ENCODE data around the gene USF2.
"Not testable (repeated sequence)": the region's sequence is repeated elsewhere in the genome, so short reads cannot be mapped to it uniquely, and the experiment has no call there.

Gene USF2

GRCh38 chr19:35268536-35269437 lies at the start of gene USF2:
Gene USF2 (plus strand): TSS chr19:35268962. CDS start chr19:35269102, 140 bp downstream.
- ATAC-seq: peak; percentile 22
- peak; percentile 75 for DNase-seq

GRCh38 chr19:35219008-35219407 lies 49.8 kb upstream of the USF2 start:
- ATAC-seq (no peak), DNase-seq (no peak)

- ATAC-seq (no peak), DNase-seq (peak; percentile 2)
These were observed 48.3 kb upstream of the USF2 start for GRCh38 chr19:35220315-35220921.

GRCh38 chr19:35220973-35221590 lies 47.7 kb upstream of the USF2 start:
- ATAC-seq, DNase-seq: not testable (repeated sequence)

GRCh38 chr19:35222373-35223015 lies 46.3 kb upstream of the USF2 start:
- ATAC-seq (no peak), DNase-seq (peak; percentile 1)

GRCh38 chr19:35223084-35223790 lies 45.5 kb upstream of the USF2 start:
- peak; percentile 2 for DNase-seq
- ATAC-seq: no peak

- DNase-seq (peak; percentile 0), ATAC-seq (no peak)
These were observed 44.8 kb upstream of the USF2 start for GRCh38 chr19:35223862-35224505.

- DNase-seq (peak; percentile 2), ATAC-seq (no peak)
These were observed 43.8 kb upstream of the USF2 start for GRCh38 chr19:35224681-35225571.

- no peak for ATAC-seq
These were observed 42.8 kb upstream of the USF2 start for GRCh38 chr19:35225951-35226350.

GRCh38 chr19:35226748-35227147 lies 42.0 kb upstream of the USF2 start:
- DNase-seq (peak; percentile 1), ATAC-seq (no peak)

More at GRCh38 chr19:35225951-35226350, 42.8 kb upstream of the USF2 start:
- peak; percentile 0 for DNase-seq

GRCh38 chr19:35228177-35228930 lies 40.4 kb upstream of the USF2 start, which contains the start of gene FAM187B:
Gene FAM187B (minus strand): TSS chr19:35228739. CDS start chr19:35228680, 59 bp downstream.
- DNase-seq (peak; percentile 2), ATAC-seq (no peak)

GRCh38 chr19:35229601-35230000 lies 39.2 kb upstream of the USF2 start:
- DNase-seq (peak; percentile 0), ATAC-seq (no peak)

- DNase-seq (peak; percentile 1), ATAC-seq (no peak)
These were observed 36.7 kb upstream of the USF2 start for GRCh38 chr19:35231956-35232645.

GRCh38 chr19:35232912-35233311 lies 35.9 kb upstream of the USF2 start:
- DNase-seq (no peak), ATAC-seq (no peak)

GRCh38 chr19:35236638-35237400 lies 31.9 kb upstream of the USF2 start:
- ATAC-seq (no peak), DNase-seq (peak; percentile 8)

- ATAC-seq, DNase-seq: not testable (repeated sequence)
These were observed 29.2 kb upstream of the USF2 start for GRCh38 chr19:35239597-35239996.

GRCh38 chr19:35240327-35240726 lies 28.4 kb upstream of the USF2 start:
- DNase-seq (peak; percentile 2), ATAC-seq (peak; percentile 43)

- ATAC-seq (no peak), DNase-seq (no peak)
These were observed 27.3 kb upstream of the USF2 start for GRCh38 chr19:35241417-35241816.
